Measurements from ENCODE around the gene ZW10. TPM values are rescaled to one million over a fixed set of nuclear protein-coding genes. Genes with fewer than 3 reads are reported as not detected.

ZW10 gene
- total RNA-seq, 1 donor from 2014 or later: 15.5 TPM

DNA sequence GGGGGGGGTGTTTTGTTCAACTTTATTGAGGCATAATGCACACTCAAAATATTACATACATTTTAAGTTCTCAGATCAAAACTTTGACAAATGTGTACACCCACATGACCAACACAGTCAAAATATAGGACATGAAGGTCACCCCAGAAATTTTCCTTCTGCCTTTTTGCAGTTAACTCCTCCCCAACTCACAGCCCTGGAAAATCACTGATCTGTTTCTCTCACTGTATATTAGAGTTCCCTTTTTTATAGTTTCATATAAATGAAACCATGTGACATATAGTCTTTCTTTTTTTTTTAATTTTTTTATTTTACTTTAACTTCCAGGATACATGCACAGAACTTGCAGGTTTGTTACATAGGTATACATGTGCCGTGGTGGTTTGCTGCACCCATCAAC is 72.0 kb downstream of the ZW10 start:
- ATAC-seq (ENCODE audit: low read depth) (no peak), DNase-seq (no peak)
- intact Hi-C loops (cut with micrococcal nuclease): no loop called here
- Mint-ChIP-seq H3K27me3 (no peaks in the 10 kb centered on the region), H3K4me1 (peaks cover 3% of the 10 kb centered on the region), H3K9me3 (peaks cover 19% of the 10 kb centered on the region), H3K27ac (no peak overlapping the region), H3K4me3 (no peak overlapping the region), H3K36me3 (ENCODE audit: low read depth) (no peaks in the 10 kb centered on the region)
- no peak for TF ChIP-seq CTCF (IDR thresholded peaks at IDR 0.05)
- CTCF ChIA-PET: no interaction called here
- POLR2A ChIA-PET: no interaction called here

DNA sequence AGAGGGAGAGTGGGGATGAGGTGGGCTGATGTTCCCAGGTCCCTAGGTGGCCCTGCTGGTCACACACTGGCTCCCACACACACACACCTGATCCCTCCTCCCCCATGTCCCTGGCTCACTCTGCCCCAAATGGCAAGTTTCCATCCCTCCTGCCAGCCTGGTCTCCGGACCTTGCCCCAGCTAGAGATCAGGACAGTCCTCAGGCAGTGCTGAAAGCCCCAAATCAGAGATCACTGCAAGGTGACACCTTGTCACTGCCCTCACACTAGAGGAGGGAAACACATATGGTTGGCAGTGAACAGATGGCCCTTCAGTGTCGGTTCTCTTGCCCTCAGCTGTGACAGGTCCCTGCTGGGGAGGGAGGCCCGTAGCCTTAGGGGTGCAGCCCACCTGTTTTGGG is 75.0 kb downstream of the ZW10 start:
- POLR2A ChIA-PET: no interaction called here
- Mint-ChIP-seq H3K36me3 (ENCODE audit: low read depth) (no peaks in the 10 kb centered on the region), H3K27ac (no peak overlapping the region), H3K4me1 (peaks cover 3% of the 10 kb centered on the region), H3K4me3 (no peak overlapping the region), H3K27me3 (no peaks in the 10 kb centered on the region), H3K9me3 (peaks cover 10% of the 10 kb centered on the region)
- intact Hi-C loops (cut with micrococcal nuclease): no loop called here
- ATAC-seq (ENCODE audit: low read depth): no peak
- TF ChIP-seq CTCF (IDR thresholded peaks at IDR 0.05): no peak
- DNase-seq: no peak
- CTCF ChIA-PET: no interaction called here

DNA sequence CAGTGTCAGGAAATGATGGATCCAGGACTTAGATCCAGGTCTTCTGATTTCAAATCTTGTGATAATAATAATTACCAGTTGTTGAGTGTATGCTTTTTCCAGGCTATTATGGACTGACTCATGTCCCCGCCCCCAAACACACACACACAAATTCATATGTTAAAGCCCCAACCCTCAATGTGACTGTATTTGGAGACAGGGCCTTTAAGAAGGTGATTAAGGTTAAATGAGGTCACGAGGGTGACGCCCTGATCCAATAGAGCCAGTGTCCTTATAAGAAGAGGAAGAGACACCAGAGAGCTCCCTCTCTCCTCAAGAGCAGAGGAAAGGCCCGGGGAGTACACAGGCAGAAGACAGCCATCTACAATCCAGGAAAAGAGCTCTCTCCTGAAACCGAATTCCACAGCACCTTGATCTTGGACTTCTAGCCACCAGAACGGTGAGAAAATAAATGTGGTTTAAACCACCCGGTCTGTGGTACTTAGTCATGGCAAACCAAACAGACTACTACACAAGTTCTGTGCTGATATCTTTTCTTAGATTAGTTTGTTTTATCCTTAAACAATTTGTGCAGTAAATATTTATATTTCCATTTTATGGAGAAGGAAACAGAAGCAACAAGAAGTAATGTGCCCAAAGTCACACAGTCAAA is 75.6 kb downstream of the ZW10 start:
- no peaks in the 10 kb centered on the region for H3K36me3 Mint-ChIP-seq (ENCODE audit: low read depth)
- H3K4me1 Mint-ChIP-seq: peaks cover 3% of the 10 kb centered on the region
- no peak overlapping the region for H3K4me3 Mint-ChIP-seq
- no peak for DNase-seq
- ChIA-PET CTCF (no interaction called here), POLR2A (no interaction called here)
- peaks cover 7% of the 10 kb centered on the region for H3K9me3 Mint-ChIP-seq
- no peak for TF ChIP-seq CTCF (IDR thresholded peaks at IDR 0.05)
- no peak for ATAC-seq (ENCODE audit: low read depth)
- no peak overlapping the region for H3K27ac Mint-ChIP-seq
- no peaks in the 10 kb centered on the region for H3K27me3 Mint-ChIP-seq
- intact Hi-C loops (cut with micrococcal nuclease): no loop called here

GRCh38 chr11:113697111-113697510 is 76.4 kb downstream of the ZW10 start:
- POLR2A ChIA-PET: no interaction called here
- intact Hi-C loops (cut with micrococcal nuclease): no loop called here
- no peak for DNase-seq

DNA sequence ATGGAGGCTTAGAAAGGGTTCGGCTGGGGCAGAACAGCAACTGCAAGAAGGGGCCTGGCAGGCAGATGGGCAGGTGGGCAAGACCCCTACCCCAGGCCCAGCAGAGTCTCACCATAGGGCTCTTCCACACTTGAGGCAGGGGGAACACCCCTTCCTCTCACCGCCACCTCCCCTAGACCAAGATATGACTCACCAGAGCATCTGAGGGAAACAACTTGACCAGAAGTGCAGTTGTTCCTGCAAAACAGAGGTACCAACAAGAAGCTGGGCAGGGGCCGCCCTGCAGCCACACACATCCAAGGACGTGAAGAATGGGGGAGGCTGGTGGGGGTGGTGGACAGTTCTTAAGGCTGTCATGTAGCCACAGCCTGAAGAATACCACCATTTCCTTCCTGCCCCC is 78.3 kb downstream of the ZW10 start:
- intact Hi-C loops (cut with micrococcal nuclease): no loop called here
- H3K9me3 Mint-ChIP-seq: no peaks in the 10 kb centered on the region
- ChIA-PET POLR2A (no interaction called here), CTCF (no interaction called here)
- no peak for ATAC-seq (ENCODE audit: low read depth)
- no peak overlapping the region for H3K4me3 Mint-ChIP-seq
- H3K27me3 Mint-ChIP-seq: no peaks in the 10 kb centered on the region
- no peak for TF ChIP-seq CTCF (IDR thresholded peaks at IDR 0.05)
- DNase-seq: no peak
- no peaks in the 10 kb centered on the region for H3K4me1 Mint-ChIP-seq
- H3K27ac Mint-ChIP-seq: no peak overlapping the region
- no peaks in the 10 kb centered on the region for H3K36me3 Mint-ChIP-seq (ENCODE audit: low read depth)

More at GRCh38 chr11:113697111-113697510, 76.4 kb downstream of the ZW10 start:
- no peak for ATAC-seq (ENCODE audit: low read depth)
- peaks cover 6% of the 10 kb centered on the region for H3K9me3 Mint-ChIP-seq
- no peaks in the 10 kb centered on the region for H3K27me3 Mint-ChIP-seq
- no peaks in the 10 kb centered on the region for H3K36me3 Mint-ChIP-seq (ENCODE audit: low read depth)
- peaks cover 3% of the 10 kb centered on the region for H3K4me1 Mint-ChIP-seq
- CTCF ChIA-PET: no interaction called here
- no peak overlapping the region for H3K4me3 Mint-ChIP-seq
- TF ChIP-seq CTCF (IDR thresholded peaks at IDR 0.05): no peak
- no peak overlapping the region for H3K27ac Mint-ChIP-seq

All from activated B cell treated with CpG ODN at 0.5 μM for 24 hours (primary cell).